ENCODE data around the gene USP53. TPM values are rescaled to one million over a fixed set of nuclear protein-coding genes. Genes with fewer than 3 reads are reported as not detected.

Gene USP53
- total and polyA plus RNA-seq, 2 of the 13 experiments (the other 11 are each of a cell fraction or from before 2014, with no cell fraction given): 5.3 to 8.1 TPM

GRCh38 chr4:119302073-119302832 lies 89.7 kb downstream of the USP53 start (continued):
- TF ChIP-seq ZNF318 (CRISPR knock-in tag; IDR thresholded peaks at IDR 0.05) (no peak), GPBP1L1 (CRISPR knock-in tag; IDR thresholded peaks at IDR 0.05) (no peak), ZNF333 (CRISPR knock-in tag; IDR thresholded peaks at IDR 0.05; ENCODE audit: borderline replicate concordance) (no peak), KMT2B (CRISPR knock-in tag; IDR thresholded peaks at IDR 0.05) (no peak), ZNF607 (CRISPR knock-in tag; IDR thresholded peaks at IDR 0.05; ENCODE audit: borderline replicate concordance) (0 out of 2 replicates have a peak, but pooled peaks have one; percentile 48), GATAD2A (CRISPR knock-in tag; IDR thresholded peaks at IDR 0.05) (0 out of 2 replicates have a peak, but pooled peaks have one; percentile 16), PBX2 (CRISPR knock-in tag; IDR thresholded peaks at IDR 0.05) (no peak), KMT2A (CRISPR knock-in tag; IDR thresholded peaks at IDR 0.05) (no peak), CREM (IDR thresholded peaks at IDR 0.05) (no peak), CREM (CRISPR knock-in tag; IDR thresholded peaks at IDR 0.05) (no peak), NAIF1 (CRISPR knock-in tag; IDR thresholded peaks at IDR 0.05; ENCODE audit: borderline replicate concordance) (no peak), ZNF264 (CRISPR knock-in tag; IDR thresholded peaks at IDR 0.05) (no peak), ZNF354B (CRISPR knock-in tag; IDR thresholded peaks at IDR 0.05) (no peak), ARNTL (CRISPR knock-in tag; IDR thresholded peaks at IDR 0.05) (no peak), ZNF549 (CRISPR knock-in tag; IDR thresholded peaks at IDR 0.05) (no peak), JARID2 (CRISPR knock-in tag; IDR thresholded peaks at IDR 0.05; ENCODE audit: insufficient replicate concordance) (no peak), CHD2 (IDR thresholded peaks at IDR 0.05; ENCODE audit: low read depth, low read length) (no peak), ZNF414 (CRISPR knock-in tag; IDR thresholded peaks at IDR 0.05) (no peak), PAX8 (CRISPR knock-in tag; IDR thresholded peaks at IDR 0.05; ENCODE audit: borderline replicate concordance) (no peak), ZMYM4 (CRISPR knock-in tag; IDR thresholded peaks at IDR 0.05) (no peak)
